Left ventricle myocardium superior (tissue), 1 donor: ENCODE measurements around the gene INAFM1. TPM values are rescaled to one million over a fixed set of nuclear protein-coding genes. Genes with fewer than 3 reads are reported as not detected.

Source experiments
- ATAC-seq: fragments of 200-7000 bp; cut with Tn5 transposase; one replicate; pipeline ENCODE4 v1.9.1; 2020; ENCODE audit warnings: mild to moderate bottlenecking, moderate library complexity
- DNase-seq: peaks from one replicate; pipeline ENCODE4 v3.0.0-alpha.2; 2020
- intact Hi-C: fragments of 100-400 bp; cut with micrococcal nuclease; formaldehyde crosslinking; loops from one replicate; pipeline ENCODE4 v1.11.0; 2022
- long read RNA-seq: library from polyadenylated mRNA; unstranded; transcript quantifications from one replicate; pipeline ENCODE4 v2.0.0, GENCODE V29; 2021
- total RNA-seq: library from RNA; stranded (reverse); fragmentation: NEBNext Ultra II Directional; extraction: Animal tissue kit (Norgen Biotek cat#: 25700); gene quantifications from one replicate; pipeline ENCODE4 v1.2.1, GENCODE V29; 2021
- donor health status: DM: no; HTN: yes; CAD: no; lungs with severe emphysema.

Gene INAFM1
- total RNA-seq: 12.7 TPM
- long read RNA-seq, partial matches to known transcripts: 0 of 4 reads
- long read RNA-seq, other reads (novel, unspliced or antisense): 0 of 4 reads

DNA sequence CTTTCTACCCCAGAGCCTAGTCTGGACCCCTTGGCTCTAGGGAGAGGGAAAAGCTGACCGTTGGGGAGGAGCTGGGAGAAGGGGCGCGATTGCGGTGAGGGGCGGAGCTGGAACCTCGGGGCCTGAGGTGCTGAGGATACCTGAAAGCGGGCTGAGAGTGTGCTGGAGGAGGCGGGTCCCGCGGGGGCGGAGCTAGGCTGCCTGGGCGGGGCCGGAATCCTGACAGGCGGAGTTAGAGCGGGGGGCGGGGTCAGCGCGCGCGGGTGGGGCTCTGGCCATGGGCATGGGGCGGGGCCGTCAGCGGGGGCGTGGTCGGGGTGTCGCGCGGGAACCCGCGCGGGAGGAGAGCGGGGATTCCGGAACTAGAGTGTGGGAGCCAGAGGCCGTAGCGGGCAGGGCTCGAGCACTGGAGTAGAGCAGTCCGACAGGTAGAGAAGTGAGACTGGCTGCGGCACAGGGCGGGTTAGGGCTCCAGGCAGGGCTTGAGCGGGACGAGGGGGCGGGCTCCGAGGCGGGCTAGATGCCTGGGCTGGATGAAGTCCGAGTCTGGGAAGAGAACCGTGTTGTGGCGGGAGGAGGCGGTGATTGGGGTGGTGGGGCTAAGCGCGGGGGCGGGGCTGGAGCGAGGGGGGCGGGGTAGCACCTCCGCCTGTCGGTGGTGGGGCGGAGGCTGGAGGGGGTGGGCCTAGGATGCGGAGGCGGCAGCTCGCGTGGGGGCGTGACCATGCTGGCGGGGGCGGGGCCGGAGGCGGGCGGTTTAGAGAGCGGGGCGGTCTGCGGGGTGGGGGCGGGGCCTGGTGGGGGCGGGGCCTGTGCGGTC lies at the start of gene INAFM1:
Gene INAFM1 (plus strand): TSS at position 815 of the 820 bp plus-strand sequence. CDS start 35 bp downstream, outside the sequence.
- ATAC-seq: peak; percentile 83
- peak; percentile 99 for DNase-seq
- intact Hi-C loops: no loop called here

DNA sequence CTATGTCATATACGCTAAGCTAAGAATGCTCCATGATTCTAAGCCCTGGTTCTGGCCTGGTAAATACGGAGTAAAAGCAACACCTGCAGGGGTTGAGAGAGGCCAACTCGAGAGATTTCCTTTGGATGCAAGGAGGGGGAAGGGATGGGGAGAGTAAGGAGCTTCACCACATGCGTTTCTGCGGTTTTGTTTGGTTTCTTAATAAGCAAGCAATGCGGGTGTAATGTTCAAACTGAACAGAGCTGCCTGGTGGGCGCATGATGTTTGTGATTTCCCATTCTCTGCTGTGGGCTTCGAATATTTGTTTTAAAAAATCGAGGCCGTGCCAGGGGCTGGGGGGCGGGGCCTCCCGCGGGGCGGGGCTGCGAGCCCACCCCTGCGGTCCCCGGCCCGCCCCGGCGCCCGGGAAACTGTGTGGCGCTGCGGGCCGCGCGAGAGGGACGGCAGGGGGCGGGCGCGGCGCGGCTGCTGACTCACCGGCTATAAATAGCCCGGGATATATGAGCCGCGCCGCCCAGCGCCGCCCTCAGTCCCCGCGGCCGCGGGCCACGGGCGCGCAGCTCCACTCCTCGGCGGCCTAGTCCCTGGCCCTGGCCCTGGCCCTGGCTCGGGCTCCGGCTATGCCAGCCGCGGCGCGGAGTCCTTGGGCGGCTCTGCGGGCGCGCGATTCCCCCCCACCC lies 48.8 kb upstream of the INAFM1 start:
- intact Hi-C loops: no loop called here

DNA sequence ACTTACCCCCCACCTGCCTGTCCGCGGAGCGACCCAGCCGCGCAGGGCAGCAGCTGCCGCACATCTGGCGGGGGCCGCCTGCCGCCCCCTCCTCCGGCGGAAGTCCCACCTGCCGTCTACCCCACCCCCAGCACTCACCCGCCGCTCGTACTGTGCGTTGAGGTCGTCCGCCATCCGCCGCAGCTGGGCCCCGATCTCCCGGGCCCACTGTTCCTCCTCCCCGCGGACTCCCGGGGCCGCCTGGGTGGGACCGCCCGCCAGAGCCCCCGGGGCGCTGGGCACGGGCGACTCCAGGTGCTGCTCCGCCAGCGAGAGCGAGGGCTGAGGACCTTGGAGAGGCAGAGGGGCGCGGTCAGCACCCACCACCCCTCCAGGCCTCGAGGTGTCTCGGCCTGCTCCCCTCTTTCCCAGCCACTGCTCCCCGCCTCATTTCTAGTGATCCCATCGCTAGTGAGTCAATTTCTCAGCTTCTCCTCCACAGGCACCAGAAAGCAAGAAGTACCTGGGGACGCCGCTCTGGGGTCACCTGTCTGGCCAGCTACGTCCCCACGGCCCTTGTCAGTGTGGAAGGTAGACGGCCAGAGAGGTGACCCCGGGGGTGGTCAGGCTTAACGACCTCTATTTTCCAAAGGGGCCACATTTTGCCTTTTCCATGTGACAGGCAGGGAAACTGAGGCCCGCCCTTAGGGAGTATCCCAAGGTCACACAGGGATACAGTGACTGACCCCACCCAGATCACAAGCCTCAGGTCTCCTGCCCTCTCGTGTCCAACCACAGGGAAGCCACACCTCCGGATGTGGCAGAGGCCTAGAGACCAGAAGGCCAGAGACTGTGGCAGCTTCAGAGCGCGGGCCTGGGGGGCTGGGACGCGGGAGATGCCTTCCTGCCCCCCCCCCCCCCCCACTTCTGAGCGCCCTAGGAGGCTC lies 48.0 kb upstream of the INAFM1 start:
- intact Hi-C loops: no loop called here
- peak; percentile 92 for DNase-seq
- ATAC-seq: peak; percentile 80

More for the DNA sequence above, 48.8 kb upstream of the INAFM1 start:
- peak; percentile 95 for DNase-seq
- ATAC-seq: peak; percentile 67

DNA sequence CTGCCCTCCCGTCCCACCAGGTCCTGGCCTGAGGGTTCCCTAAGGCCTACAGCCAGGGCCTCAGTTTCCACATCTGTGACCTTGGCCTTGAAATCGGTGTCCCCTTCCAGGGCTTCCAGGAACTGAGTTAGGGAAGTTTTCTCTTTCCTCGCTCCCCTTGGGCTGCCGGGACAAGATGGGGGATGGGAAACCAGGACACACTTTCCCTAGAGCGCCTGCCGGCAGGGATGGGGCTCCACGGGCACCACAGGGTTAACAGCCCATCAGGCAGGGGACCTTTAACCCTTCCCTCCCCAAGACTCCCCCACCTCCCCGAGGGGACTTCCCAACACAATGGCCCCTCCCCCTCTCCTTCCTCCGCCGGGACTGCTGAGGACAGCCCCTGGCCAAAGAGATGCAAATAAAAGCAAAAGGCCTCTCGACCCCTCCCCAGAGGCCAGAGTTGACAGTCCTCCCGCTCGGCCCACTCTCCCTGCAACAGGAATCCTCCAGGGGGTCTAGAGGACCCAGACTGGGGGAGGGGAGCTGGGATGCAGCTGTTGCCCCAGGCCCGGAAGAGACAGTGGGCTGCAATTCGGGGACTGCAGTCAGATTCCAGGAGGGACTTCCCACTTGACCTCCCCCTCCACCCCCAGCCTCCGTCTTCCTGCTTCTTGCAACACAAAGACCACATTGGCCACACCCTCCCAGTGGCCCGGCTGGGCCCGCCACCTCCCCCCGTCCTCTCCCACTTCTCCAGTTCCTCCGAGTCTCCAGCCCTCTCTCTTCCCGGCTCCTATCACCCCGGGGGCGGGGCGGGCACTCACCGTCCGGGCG lies 47.1 kb upstream of the INAFM1 start:
- DNase-seq (peak; percentile 91), ATAC-seq (peak; percentile 67)
- intact Hi-C loops: no loop called here

DNA sequence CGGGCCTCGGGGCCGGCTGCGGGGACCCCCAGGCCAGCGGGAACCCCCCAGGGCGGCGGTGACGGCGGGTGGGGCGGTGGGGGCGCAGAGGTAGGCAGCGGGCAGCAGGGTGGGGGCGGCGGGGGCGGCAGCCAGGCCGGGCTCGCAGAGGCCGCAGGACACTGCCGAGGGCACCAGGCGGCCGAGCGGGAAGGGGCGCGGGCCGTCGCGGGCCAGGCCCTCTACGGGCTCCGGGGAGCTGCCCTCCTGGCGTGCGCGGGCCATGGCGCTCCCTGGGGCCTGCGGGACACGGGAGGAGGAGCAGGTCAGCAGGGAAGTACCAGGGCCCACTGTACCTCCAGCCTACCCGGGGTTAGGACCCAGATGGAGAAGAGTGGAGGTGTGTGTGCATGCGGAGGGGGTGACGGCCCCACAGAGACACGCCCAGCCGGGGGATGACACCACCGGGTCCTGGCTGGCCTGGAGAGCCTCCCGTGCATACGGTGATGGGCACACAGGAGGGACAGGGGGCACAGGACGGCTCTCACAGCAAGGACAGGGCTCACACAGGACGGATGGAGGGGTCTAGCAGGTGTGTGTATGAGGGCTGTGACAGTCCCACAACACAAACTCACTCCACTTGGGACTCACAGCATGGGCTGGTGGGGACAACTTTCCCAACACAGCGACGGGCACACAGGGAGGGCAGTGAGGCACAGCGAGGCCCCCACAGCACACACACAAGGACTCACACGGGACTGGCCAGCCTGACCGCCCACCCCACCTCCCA lies 46.3 kb upstream of the INAFM1 start:
- intact Hi-C loops: no loop called here
- DNase-seq: peak; percentile 69
- peak; percentile 1 for ATAC-seq

DNA sequence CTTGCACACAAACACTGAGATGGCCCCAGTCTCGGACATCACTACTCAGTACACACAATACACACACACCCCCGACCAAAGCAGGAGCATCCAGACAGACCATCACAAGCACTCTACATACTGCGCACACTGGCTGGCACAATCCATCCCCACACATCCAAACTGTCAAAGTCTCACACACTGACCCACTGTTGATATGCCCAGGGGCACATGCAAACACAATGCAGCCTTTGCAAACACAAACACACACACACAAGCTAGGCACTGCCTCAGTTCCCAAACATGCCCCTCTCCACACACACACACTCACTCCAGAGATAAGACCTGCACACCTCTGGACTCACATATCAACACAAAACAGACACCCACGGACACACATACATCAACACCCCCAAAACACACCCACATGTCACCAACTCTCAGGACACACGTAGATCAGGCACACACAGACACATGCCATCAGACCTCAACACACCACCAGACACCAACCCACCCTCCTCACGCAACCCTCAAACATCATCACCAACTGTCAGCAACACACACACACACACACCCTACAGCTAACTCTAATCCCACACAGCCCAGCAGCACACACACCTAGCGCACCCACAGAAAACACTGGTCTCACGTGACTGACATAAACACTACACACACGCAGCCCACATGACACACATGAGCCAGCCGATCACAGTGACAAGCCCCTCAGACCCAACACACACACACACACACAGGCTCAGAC lies 45.6 kb upstream of the INAFM1 start:
- intact Hi-C loops: no loop called here
- DNase-seq: no peak

DNA sequence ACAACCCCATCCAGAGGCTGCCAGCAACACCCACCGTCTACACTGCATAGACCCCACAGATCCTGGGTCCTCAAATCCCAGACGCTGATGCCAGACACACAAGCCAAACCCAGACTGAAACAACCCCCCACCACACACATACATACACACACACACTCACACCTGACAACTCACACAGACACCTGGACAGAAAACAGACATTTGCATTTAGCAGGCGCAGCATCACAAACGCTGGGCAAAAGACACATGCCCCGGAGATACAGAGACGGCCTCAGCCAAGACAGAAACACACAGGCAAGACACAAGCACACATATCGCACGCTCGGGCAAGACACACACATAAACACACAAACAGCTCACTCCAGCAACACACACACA lies 45.0 kb upstream of the INAFM1 start:
- intact Hi-C loops: no loop called here
- DNase-seq (no peak), ATAC-seq (no peak)

More for the DNA sequence above, 45.6 kb upstream of the INAFM1 start:
- no peak for ATAC-seq

DNA sequence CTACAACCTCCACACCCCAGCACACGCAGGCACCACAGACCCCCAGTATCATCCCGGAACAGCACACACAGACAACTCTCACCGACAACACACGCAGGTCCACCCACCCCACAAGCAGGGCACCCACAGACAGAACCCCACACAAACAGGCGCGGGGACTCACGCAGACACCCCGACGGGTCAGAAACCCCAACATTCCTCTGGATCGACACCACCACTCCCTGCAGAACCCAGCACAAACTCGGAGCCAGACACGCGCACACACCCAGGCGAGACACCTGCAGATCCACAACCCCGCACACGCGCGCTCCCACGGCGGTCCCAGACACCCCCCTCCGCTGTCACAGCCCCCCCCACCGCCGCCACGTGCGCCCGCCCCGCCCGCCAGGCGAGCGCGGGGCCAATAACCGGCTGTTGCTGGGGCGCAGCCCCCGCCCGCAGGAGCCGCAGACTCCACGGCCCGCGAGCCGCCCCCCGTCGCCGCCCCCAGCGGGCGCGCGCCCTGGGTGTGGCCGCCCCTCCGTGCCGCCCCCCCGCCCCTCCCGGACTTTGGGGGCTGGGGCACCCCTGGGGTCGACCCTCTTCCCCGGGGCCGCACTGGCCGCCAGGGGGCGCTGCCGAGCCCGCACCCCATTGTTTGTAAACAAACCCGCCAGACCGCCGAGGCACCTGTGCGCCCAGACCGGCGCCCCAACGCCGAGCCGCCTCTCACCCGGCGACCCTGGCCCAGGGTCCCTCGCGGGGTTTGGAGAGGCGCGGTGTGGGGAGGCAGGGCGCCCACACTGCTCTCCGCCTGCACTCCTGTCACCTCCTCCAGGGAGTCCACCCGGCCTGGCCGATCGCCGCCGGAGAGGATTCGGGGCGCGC lies 44.4 kb upstream of the INAFM1 start:
- no peak for ATAC-seq
- peak; percentile 82 for DNase-seq

DNA sequence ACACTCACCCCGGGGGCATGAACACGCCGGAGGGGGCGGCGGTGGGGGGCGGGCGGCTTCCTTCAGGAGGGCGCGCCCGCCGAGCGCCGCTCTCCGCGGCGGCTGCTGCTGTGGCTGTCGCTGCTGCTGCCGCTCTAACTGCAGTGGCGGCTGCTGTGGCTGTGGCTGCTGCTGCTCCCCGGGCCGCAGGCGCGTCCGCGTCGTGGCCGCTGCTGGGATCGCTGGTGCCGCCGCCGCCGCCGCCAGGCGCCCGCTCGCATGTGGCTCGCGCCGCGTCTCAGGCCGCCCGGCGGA lies 43.8 kb upstream of the INAFM1 start, which contains the start of gene BBC3:
Gene BBC3 (minus strand): TSS at position 279 of the 294 bp plus-strand sequence. CDS start 2,768 bp downstream, outside the sequence.
- DNase-seq: no peak
- no peak for ATAC-seq
- intact Hi-C loops: no loop called here

More for the DNA sequence above, 44.4 kb upstream of the INAFM1 start:
- intact Hi-C loops: no loop called here

DNA sequence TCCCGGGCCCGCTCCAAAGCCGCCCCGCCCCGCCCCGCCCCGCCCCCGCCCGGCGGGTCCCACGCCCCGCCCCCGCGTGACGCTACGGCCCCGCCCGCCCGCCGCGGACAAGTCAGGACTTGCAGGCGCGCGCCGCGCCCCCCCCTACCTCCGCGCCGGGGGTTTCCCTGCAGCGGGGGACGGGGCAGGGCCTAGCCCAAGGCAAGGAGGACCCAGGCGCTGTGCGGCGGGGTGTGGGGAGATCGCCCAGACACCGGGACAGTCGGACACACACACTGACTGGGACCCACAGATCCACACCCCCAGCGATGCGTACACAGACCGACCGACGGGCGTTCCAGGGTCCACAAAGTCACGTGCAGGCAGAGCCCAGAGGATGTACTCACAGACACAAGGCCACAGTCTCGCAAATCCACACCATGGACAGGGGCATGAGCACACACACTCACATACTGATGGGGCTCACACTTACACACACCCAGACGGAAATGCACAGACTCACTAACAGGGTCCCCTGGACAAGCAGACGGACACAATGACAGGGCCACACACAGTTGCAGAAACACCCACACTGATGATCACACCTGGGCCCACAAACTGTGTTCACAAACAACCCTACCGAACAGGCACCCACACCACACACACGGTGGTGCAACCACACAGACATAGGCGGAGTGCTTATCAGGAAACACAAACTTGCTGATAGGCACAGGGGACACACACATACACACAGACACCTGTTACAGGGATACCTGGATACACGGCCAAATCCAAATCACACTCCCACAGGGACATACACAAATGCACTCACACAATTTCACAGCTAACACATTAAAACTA lies 43.2 kb upstream of the INAFM1 start:
- DNase-seq (peak; percentile 95), ATAC-seq (peak; percentile 33)
- intact Hi-C loops: no loop called here

DNA sequence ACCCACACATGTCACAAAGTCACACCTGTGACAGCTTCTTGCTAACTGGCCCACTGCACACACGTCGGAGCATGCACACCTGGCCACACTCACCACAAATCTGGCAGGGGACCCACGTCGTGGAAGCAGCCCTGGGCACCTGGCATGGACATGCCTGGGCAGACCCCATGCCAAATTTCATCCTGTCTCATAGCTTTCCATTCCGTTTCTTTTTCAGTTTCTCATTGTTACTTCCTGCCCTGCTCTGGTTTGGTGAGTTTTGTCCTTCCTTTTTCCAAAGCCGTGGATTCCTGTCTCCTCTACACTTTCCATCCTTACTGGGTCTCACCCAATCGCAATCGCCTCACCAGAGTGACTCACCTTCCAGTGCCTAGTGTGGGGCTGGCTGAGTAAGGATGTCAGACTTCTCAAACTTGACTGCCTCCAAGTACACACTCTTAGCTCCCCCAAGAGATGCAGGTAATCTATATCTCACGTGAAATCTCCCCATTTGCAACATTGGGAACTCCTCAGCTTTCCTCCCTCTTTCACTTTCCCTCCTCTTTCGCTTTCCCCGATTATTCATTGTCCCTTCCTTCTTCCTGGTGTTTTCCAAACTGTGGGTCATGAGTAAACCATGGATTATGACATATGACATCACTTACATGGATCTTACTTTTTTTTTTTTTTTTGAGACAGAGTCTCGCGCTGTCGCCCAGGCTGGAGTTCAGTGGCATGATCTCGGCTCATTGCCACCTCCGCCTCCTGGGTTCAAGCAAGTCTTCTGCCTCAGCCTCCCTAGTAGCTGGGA lies 42.1 kb upstream of the INAFM1 start:
- intact Hi-C loops: no loop called here
- ATAC-seq (no peak), DNase-seq (no peak)

DNA sequence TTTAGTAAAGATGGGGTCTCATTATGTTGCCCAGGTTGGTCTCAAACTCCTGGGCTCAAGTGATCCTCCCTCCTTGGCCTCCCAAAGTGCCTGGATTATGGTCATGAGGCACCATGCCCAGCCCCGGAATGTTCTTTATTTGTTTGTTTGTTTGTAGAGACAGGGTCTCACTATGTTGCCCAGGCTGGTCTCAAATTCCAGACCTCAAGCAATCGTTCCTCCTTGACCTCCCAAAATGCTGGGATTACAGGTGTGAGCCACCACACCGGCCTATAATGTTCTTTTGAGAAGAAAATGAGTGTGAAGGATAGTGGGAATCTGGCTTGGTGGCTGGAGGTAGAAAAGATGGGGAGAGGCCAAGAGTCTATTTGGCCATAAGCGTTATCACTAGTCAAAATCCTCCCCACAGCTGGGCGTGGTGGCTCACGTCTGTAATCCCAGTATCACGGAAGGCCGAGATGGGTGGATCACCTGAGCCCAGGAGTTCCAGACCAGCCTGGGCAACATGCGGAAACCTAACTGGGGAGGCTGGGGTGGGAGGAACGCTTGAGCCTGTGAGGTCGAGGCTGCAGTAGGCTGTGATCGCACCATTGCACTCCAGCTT lies 38.5 kb upstream of the INAFM1 start:
- DNase-seq (no peak), ATAC-seq (no peak)
- intact Hi-C loops: no loop called here

DNA sequence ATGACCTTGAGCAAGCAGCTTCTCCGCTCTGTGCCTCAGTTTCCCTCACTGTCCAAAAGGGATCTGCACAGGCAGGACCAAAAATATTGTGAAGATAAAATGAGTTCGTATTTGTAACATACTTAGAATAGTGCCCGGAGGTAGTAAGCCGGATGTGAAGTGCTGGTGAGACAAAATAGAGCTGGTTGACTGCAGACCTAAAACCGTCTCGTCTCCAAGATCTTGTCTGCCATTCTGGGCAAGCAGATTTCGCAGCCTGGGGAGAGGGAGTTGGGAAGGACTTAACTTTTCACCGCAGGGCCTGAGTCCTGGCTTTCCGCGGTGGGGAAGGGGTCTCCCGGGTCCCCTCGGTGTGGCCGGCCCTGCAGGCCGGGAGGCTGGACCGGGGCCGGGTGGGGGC lies 35.5 kb upstream of the INAFM1 start:
- intact Hi-C loops: no loop called here
- DNase-seq (no peak), ATAC-seq (no peak)

DNA sequence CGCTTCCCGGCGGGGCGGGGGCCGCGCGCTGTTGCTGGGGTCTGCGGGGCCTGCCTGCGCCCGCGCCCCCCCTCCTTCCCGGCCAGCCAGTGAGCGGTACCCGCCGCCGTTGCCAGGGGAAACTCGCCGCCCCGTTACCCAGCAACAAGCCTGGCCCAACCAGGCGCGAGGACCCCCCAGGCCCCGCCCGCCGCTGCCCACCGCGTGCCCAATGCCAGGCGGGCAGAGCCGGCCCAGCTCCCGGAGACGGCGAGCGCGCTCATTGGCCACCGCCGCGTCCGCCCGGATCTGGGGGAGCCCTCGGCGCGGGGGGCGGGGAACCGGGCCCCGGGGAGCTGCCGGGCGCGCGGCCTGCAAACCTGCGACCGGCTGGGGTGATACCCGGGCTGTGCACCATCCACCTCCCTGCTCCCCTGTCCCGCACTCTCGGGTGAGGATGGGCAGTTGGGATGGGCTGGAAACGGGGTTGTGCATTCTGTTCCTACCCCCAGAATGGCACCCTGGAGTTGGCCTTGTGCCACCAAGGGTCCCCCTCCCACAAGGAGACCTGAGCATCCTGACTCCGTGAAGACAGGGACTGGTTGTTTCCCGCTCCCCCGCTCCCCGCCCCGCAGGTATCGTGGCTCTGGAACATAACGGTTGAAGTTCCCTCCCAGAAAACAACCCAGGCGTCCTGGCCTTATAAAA lies 34.9 kb upstream of the INAFM1 start:
- peak; percentile 65 for DNase-seq
- intact Hi-C loops: no loop called here
- peak; percentile 18 for ATAC-seq
